T-helper 2 cell (primary cell): Measurements from ENCODE around the gene NSFL1C.
A peak's percentile ranks its signal among the peaks of the same experiment; 100 is the strongest.

Source experiments
- DNase-seq, 5 experiments: peaks; one replicate each; pipeline versions ENCODE4 v3.0.0 to v3.0.0-alpha.2; 2012 to 2022

NSFL1C gene

GRCh38 chr20:1460275-1460674, 6.4 kb downstream of the NSFL1C start:
- no peak for DNase-seq

DNA sequence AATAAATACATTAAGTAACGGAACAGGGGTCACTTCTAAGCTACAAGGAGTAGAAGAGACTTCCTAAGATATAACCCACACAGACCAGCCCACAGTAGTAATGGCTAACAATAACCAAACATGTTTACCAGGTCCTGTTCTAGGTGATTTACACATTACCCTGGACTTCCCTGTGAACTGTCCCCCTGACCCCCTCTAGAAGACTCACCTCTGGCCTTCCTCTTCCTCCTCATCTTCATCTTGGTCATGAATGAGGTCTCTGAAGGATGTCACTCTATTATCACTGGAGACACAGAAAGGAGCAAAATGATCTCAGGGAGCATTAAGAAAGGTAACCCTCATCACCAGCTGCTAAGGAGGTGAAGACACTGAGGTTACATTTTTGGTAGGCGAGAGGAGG, 8.7 kb downstream of the NSFL1C start:
- DNase-seq: no peak

DNA sequence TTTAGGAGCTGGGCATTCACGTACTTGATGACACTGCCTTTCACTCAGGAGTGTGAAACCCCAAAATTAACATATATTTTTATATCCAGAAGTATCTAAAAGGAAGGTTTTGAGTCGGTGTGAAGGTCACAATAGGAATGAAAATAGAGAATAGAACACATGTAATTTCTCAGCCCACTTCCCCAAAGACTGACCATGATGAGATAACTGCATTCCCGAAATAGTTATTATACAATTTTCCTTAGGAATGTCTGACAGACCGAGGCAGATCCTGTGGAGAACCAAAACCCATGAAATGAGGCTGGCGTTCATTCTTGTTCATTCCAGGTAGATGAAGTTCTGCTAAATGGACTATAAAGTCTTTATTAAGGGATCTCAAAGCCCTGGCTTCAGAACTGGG, 10.3 kb downstream of the NSFL1C start:
- DNase-seq: no peak

GRCh38 chr20:1450926-1451491, 15.6 kb downstream of the NSFL1C start:
- no peak for DNase-seq

DNA sequence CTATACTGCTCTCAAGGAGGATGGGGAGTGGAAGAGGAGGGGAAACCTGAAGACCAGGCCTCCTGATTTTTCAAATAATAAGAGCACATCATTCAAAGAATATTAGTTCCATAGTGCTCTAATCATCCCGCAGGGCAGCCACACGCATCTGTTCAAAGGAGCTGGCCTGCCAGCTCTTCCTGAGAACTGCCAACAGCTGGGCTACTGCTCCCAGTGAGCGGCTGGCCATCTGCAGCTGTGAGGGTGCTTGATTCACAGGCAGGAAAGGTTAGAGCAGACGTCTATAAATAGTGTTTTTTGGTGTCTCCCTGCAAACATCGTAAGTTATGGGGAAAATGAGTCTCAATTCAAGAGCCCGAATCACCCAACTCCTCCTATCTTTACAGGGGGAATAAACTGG, 17.3 kb downstream of the NSFL1C start:
- no peak for DNase-seq

GRCh38 chr20:1448081-1448620, 18.5 kb downstream of the NSFL1C start:
- DNase-seq: no peak

DNA sequence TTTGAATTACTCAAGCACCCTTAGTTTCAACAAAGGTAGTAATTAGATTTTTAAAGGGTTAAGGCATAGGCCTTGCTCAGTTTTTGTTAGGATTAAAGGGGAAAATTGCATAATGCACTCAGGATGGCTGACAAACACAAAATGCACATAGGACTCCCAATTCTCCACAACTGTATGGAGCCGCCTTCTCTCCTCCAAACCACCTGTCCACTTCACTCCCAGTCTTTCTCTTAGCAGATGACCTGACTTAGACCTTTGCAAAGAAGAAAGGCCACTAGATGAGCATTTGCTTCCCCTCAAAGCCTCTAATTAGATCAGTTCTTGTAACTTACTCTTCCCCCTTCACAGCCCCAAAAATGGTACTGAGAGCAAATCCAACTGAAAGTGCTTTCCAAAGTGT, 20.1 kb downstream of the NSFL1C start:
- DNase-seq: no peak

- no peak for DNase-seq
Measured at GRCh38 chr20:1443085-1443484, 23.6 kb downstream of the NSFL1C start.

- DNase-seq: no peak
Measured at GRCh38 chr20:1442304-1442703, 24.3 kb downstream of the NSFL1C start.

GRCh38 chr20:1441133-1441532, 25.5 kb downstream of the NSFL1C start:
- no peak for DNase-seq

GRCh38 chr20:1440024-1440423, 26.6 kb downstream of the NSFL1C start:
- DNase-seq: peak in 1 of 5 experiments; percentile 20

DNA sequence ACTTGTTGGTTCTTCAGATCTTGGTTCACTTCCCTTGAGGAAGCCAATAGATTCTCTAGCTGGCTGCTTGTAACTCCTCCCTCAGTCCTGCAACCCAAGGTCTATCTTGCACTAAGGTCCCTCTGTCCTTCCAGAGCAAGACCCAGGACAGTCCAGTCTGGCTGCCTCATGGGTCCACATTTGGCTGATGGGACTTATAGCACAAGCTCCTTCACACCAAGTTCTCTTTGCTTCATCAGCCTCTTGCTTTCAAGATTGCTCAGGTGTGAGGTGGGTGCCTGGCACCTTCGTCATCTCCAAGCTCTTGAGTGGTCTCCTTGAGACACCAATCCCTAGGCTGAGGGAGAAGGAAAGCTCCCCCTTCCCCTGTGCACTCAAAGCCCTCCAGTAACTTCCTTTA, 28.3 kb downstream of the NSFL1C start:
- no peak for DNase-seq

GRCh38 chr20:1437235-1437904, 29.3 kb downstream of the NSFL1C start:
- peak; percentile 57 to 82 (median 64) for DNase-seq

- no peak for DNase-seq
Measured at GRCh38 chr20:1436263-1436662, 30.4 kb downstream of the NSFL1C start.

DNA sequence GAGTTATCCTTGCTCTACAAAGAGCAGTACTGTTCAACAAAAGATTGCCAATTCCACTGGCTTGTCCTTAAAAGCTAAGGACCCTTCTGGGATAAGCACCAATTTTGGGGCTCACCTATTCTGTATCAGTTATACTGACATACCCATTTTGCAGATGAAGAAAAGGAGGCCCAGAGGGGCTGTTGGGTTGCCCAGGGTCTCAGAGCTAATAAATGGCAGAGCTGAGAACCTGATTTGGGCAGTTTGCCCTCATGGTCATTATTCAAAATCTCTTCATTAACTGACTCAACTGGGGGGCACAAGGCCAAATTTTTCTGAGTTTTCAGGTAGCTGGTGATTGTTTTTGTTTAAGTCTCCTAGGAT, 31.3 kb downstream of the NSFL1C start:
- DNase-seq: no peak

- DNase-seq: peak in 4 of 5 experiments; percentile 10 to 93 (median 52)
Measured at GRCh38 chr20:1434571-1435336, 31.9 kb downstream of the NSFL1C start.

DNA sequence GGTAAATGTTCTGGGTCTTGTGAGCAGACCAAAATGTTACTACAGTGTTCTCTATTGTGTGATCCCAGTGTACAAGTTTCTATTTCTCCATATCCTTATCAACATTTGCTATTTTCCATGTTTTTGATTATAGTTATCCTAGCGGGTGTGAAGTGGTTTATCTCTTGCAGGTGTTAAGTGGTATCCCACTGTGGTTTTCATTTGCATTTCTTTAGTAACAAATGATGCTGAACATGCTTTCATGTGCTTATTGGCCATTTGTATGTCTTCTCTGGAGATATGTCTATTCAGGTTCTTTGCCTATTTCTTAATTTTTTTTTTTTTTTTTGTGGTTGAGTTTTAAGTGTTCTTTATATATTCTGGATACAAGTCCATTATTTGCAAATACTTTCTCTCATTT, 35.5 kb downstream of the NSFL1C start:
- no peak for DNase-seq

- no peak for DNase-seq
Measured at GRCh38 chr20:1430004-1430451, 36.6 kb downstream of the NSFL1C start.

- no peak for DNase-seq
Measured at GRCh38 chr20:1429143-1429728, 37.4 kb downstream of the NSFL1C start.

- no peak for DNase-seq
Measured at GRCh38 chr20:1427457-1428054, 39.1 kb downstream of the NSFL1C start.

GRCh38 chr20:1426231-1426849, 40.3 kb downstream of the NSFL1C start:
- no peak for DNase-seq

GRCh38 chr20:1424336-1424735, 42.3 kb downstream of the NSFL1C start:
- DNase-seq: no peak
